OCI-LY7 (cell line): ENCODE measurements around the gene DBP. TPM values are rescaled to one million over a fixed set of nuclear protein-coding genes. Genes with fewer than 3 reads are reported as not detected.

ENCODE experiments used
- BruUV-seq: library from RNA; stranded (reverse); fragments of 400-500 nt; replicated peaks from 2 replicates; lab custom pipeline; 2021; lab: Mats Ljungman, UMichigan
- CTCF ChIA-PET: fragments of 300-600 bp; sonication (Branson Sonifier 250); formaldehyde crosslinking; loops from one replicate; lab custom pipeline; 2022; ENCODE audit warnings: antibody characterized with exemption; ENCODE audit not compliant: unreplicated experiment; lab: Charles Lee
- POLR2A ChIA-PET: fragments of 300-600 bp; sonication (Branson Sonifier 250); formaldehyde crosslinking; loops from one replicate; lab custom pipeline; 2022; ENCODE audit warnings: antibody characterized with exemption; lab: Charles Lee
- DNase-seq: peaks from one replicate; pipeline ENCODE4 v3.0.0-alpha.2; 2015; ENCODE audit warnings: low spot score
- H2AFZ ChIP-seq: fragments of 200-600 bp; sonication (generic), shearing (Covaris generic); 2 replicates; pipeline ENCODE4 v1.6.1; 2014; ENCODE audit warnings: mild to moderate bottlenecking, antibody characterized with exemption, low read length, moderate library complexity
- H3K27ac ChIP-seq: fragments of 200-600 bp; sonication (generic); 2 replicates; pipeline ENCODE4 v1.5.1; 2014; ENCODE audit warnings: mixed run types, low read depth, mild to moderate bottlenecking, moderate library complexity, low read length, inconsistent platforms; ENCODE audit not compliant: poor library complexity, severe bottlenecking
- H3K36me3 ChIP-seq: fragments of 200-600 bp; sonication (generic); 2 replicates; pipeline ENCODE4 v1.6.1; 2014; ENCODE audit warnings: mild to moderate bottlenecking, antibody characterized with exemption, low read length, moderate library complexity, mixed read lengths; ENCODE audit not compliant: insufficient read depth
- H3K4me1 ChIP-seq: fragments of 200-600 bp; sonication (generic); 2 replicates; pipeline ENCODE4 v1.5.1; 2014; ENCODE audit warnings: mild to moderate bottlenecking, low read length; ENCODE audit not compliant: insufficient read depth, poor library complexity, severe bottlenecking
- H3K4me2 ChIP-seq: fragments of 200-600 bp; sonication (generic); 2 replicates; pipeline ENCODE4 v1.6.1; 2014; ENCODE audit warnings: mild to moderate bottlenecking, low read length
- H3K4me3 ChIP-seq: fragments of 200-600 bp; sonication (generic); 2 replicates; pipeline ENCODE4 v1.5.1; 2014; ENCODE audit warnings: mild to moderate bottlenecking, low read depth, low read length; ENCODE audit not compliant: poor library complexity, severe bottlenecking
- H3K79me2 ChIP-seq: fragments of 200-600 bp; sonication (generic); 2 replicates; pipeline ENCODE4 v1.6.1; 2016; ENCODE audit warnings: low read depth, mild to moderate bottlenecking, low read length, moderate library complexity, mixed read lengths; ENCODE audit not compliant: insufficient read depth
- H3K9me2 ChIP-seq: fragments of 200-600 bp; sonication (generic); 2 replicates; pipeline ENCODE4 v1.6.1; 2016; ENCODE audit warnings: mild to moderate bottlenecking, low read length, mixed read lengths; ENCODE audit not compliant: insufficient read depth
- H3K9me3 ChIP-seq: fragments of 200-600 bp; sonication (generic); 2 replicates; pipeline ENCODE4 v1.6.1; 2014; ENCODE audit warnings: mild to moderate bottlenecking, mixed run types, low read length, mixed read lengths
- H4K20me1 ChIP-seq: fragments of 200-600 bp; sonication (generic); 2 replicates; pipeline ENCODE4 v1.6.1; 2014; ENCODE audit warnings: mild to moderate bottlenecking, antibody characterized with exemption, low read length, moderate library complexity, mixed read lengths; ENCODE audit not compliant: insufficient read depth
- CTCF ChIP-seq: fragments of 200-600 bp; sonication (generic); conservative IDR thresholded peaks from 2 replicates; pipeline ENCODE4 v1.5.1; 2014; ENCODE audit warnings: mild to moderate bottlenecking, antibody characterized with exemption, low read length, moderate library complexity, mixed read lengths
- EZH2phosphoT487 ChIP-seq: fragments of 200-600 bp; sonication (generic); IDR thresholded peaks from 2 replicates; pipeline ENCODE4 v1.6.1; 2018; ENCODE audit warnings: low read depth, borderline replicate concordance, mild to moderate bottlenecking, mixed run types, antibody characterized with exemption, low read length, moderate library complexity, mixed read lengths
- intact Hi-C: fragments of 100-400 bp; cut with micrococcal nuclease; formaldehyde crosslinking; loops from one replicate; pipeline ENCODE4 v1.10.0; 2022; ENCODE audit not compliant: unreplicated experiment
- total RNA-seq, 2 experiments: library from RNA; depleted of rRNA in 1 of 2; stranded (reverse); fragments of >200 nt in 1 of 2; shearing (Covaris generic) in 1 of 2; gene quantifications; 2 replicates each; pipeline ENCODE4 v1.2.3, GENCODE V29; 2014 to 2022

The DBP gene
- total RNA-seq, 2 experiments from 2014 or later: 15.7 to 35.6 TPM

- H3K4me2 ChIP-seq: peak overlapping the region; percentile 93
- peaks cover 67% of the 10 kb centered on the region for H3K36me3 ChIP-seq
- peak overlapping the region; percentile 88 for H3K4me3 ChIP-seq
- no peaks in the 10 kb centered on the region for H3K9me3 ChIP-seq
- POLR2A ChIA-PET: interaction anchor here (1.0 kb wide), 1 partner anchor 17 kb away, joined by 3 read pairs; no protein-coding TSS in a partner anchor
- no TSS peak for BruUV-seq
- peaks cover 49% of the 10 kb centered on the region for H3K4me1 ChIP-seq
- no peaks in the 10 kb centered on the region for H3K9me2 ChIP-seq
- TF ChIP-seq EZH2phosphoT487 (no peak), CTCF (no peak)
- CTCF ChIA-PET: no interaction called here
- intact Hi-C loops: no loop called here
- H3K79me2 ChIP-seq: peaks cover 41% of the 10 kb centered on the region
- peak overlapping the region; percentile 72 for H3K27ac ChIP-seq
- no peak for DNase-seq
- peaks cover 27% of the 10 kb centered on the region for H4K20me1 ChIP-seq
- H2AFZ ChIP-seq: no peak overlapping the region
Measured at GRCh38 chr19:48617146-48617937, 19.8 kb downstream of the DBP start.

GRCh38 chr19:48616491-48617056 lies 20.6 kb downstream of the DBP start:
- DNase-seq: no peak
- Histone ChIP-seq H3K9me3 (no peaks in the 10 kb centered on the region), H3K9me2 (no peaks in the 10 kb centered on the region), H2AFZ (no peak overlapping the region), H3K4me3 (peak overlapping the region; percentile 88), H3K4me2 (peak overlapping the region; percentile 93), H3K36me3 (peaks cover 73% of the 10 kb centered on the region), H3K79me2 (peaks cover 41% of the 10 kb centered on the region), H3K27ac (peak overlapping the region; percentile 72), H4K20me1 (peaks cover 27% of the 10 kb centered on the region), H3K4me1 (peaks cover 47% of the 10 kb centered on the region)
- POLR2A ChIA-PET: interaction anchor here (1.0 kb wide), 1 partner anchor 18 kb away, joined by 3 read pairs; no protein-coding TSS in a partner anchor
- no TSS peak for BruUV-seq
- intact Hi-C loops: no loop called here
- TF ChIP-seq EZH2phosphoT487: no peak
- no peak for TF ChIP-seq CTCF
- CTCF ChIA-PET: no interaction called here

GRCh38 chr19:48616041-48616436 lies 21.1 kb downstream of the DBP start:
- H3K79me2 ChIP-seq: peaks cover 41% of the 10 kb centered on the region
- peak overlapping the region; percentile 93 for H3K4me2 ChIP-seq
- no peaks in the 10 kb centered on the region for H3K9me2 ChIP-seq
- H3K4me3 ChIP-seq: peak overlapping the region; percentile 88
- no peak for TF ChIP-seq EZH2phosphoT487
- BruUV-seq: no TSS peak
- H3K4me1 ChIP-seq: peaks cover 43% of the 10 kb centered on the region
- peaks cover 70% of the 10 kb centered on the region for H3K36me3 ChIP-seq
- intact Hi-C loops: no loop called here
- H4K20me1 ChIP-seq: peaks cover 27% of the 10 kb centered on the region
- H3K27ac ChIP-seq: peak overlapping the region; percentile 72
- POLR2A ChIA-PET: interaction anchor here (1.0 kb wide), 1 partner anchor 18 kb away, joined by 3 read pairs; no protein-coding TSS in a partner anchor
- no peak overlapping the region for H2AFZ ChIP-seq
- DNase-seq: no peak
- CTCF ChIA-PET: no interaction called here
- H3K9me3 ChIP-seq: no peaks in the 10 kb centered on the region
